NCI-H82 treated with DMSO at 0.1 percent for 48 hours (cell line): ENCODE results near the gene EXOC3L1.

ENCODE experiments used
- DNase-seq: peaks from one replicate; lab custom pipeline; 2025; ENCODE audit not compliant: unreplicated experiment; lab: John Stamatoyannopoulos, UW

EXOC3L1 gene

GRCh38 chr16:67165121-67166078, 24.5 kb downstream of the EXOC3L1 start:
- DNase-seq: no peak

- no peak for DNase-seq
Measured at GRCh38 chr16:67164599-67165061, 25.3 kb downstream of the EXOC3L1 start, which contains the start of gene HSF4. TSS of gene HSF4 (plus strand) at chr16:67164745. CDS start at chr16:67164812, 67 bp downstream.

- no peak for DNase-seq
Measured at GRCh38 chr16:67163999-67164558, 25.9 kb downstream of the EXOC3L1 start.

GRCh38 chr16:67163164-67163998, 26.6 kb downstream of the EXOC3L1 start:
- no peak for DNase-seq

- no peak for DNase-seq
Measured at GRCh38 chr16:67162506-67163163, 27.3 kb downstream of the EXOC3L1 start.

GRCh38 chr16:67161595-67162058, 28.3 kb downstream of the EXOC3L1 start:
- no peak for DNase-seq

GRCh38 chr16:67158637-67159600, 31.0 kb downstream of the EXOC3L1 start:
- peak; percentile 4 for DNase-seq

- DNase-seq: no peak
Measured at GRCh38 chr16:67157892-67158635, 31.9 kb downstream of the EXOC3L1 start.

GRCh38 chr16:67157106-67157748, 32.7 kb downstream of the EXOC3L1 start:
- no peak for DNase-seq

GRCh38 chr16:67156143-67156844, 33.6 kb downstream of the EXOC3L1 start:
- DNase-seq: no peak

- peak; percentile 8 for DNase-seq
Measured at GRCh38 chr16:67155295-67156142, 34.4 kb downstream of the EXOC3L1 start.

- DNase-seq: no peak
Measured at GRCh38 chr16:67154578-67155294, 35.2 kb downstream of the EXOC3L1 start.

- no peak for DNase-seq
Measured at GRCh38 chr16:67151431-67152097, 38.4 kb downstream of the EXOC3L1 start.

GRCh38 chr16:67150833-67151396, 39.0 kb downstream of the EXOC3L1 start, which contains the start of gene B3GNT9:
TSS of gene B3GNT9 (minus strand) at chr16:67150998. CDS start at chr16:67150485, 513 bp downstream.
- DNase-seq: no peak
